ENCODE data around the gene SAPCD2. TPM values are rescaled to one million over a fixed set of nuclear protein-coding genes. Genes with fewer than 3 reads are reported as not detected.

SAPCD2 gene
- total RNA-seq, 3 donors from 2014 or later = 2.7 to 11.2 (median 6.0) TPM

GRCh38 chr9:137076636-137077009 is 6.3 kb upstream of the SAPCD2 start:
- no peak overlapping the region for H3K4me3 ChIP-seq
- DNase-seq = no peak
- H3K36me3 ChIP-seq (ENCODE audit: low read depth) = no peaks in the 10 kb centered on the region
- peaks cover 21% of the 10 kb centered on the region for H3K4me1 ChIP-seq (ENCODE audit: low read depth)
- no peak for ATAC-seq
- intact Hi-C loops (cut with DNase I, micrococcal nuclease) = no loop called here
- TF ChIP-seq CTCF (IDR thresholded peaks at IDR 0.05) = no peak
- no peaks in the 10 kb centered on the region for H3K9me3 ChIP-seq

GRCh38 chr9:137075275-137075775 is 5.0 kb upstream of the SAPCD2 start:
- peaks cover 29% of the 10 kb centered on the region for H3K4me1 ChIP-seq (ENCODE audit: low read depth)
- no peak for TF ChIP-seq CTCF (IDR thresholded peaks at IDR 0.05)
- intact Hi-C loops (cut with DNase I, micrococcal nuclease) = no loop called here
- H3K9me3 ChIP-seq = no peaks in the 10 kb centered on the region
- no peak overlapping the region for H3K4me3 ChIP-seq
- DNase-seq (no peak), ATAC-seq (no peak)
- H3K36me3 ChIP-seq (ENCODE audit: low read depth) = no peaks in the 10 kb centered on the region

GRCh38 chr9:137074657-137075274 is 4.4 kb upstream of the SAPCD2 start:
- peak in 1 of 3 donors; percentile 61 for DNase-seq
- ATAC-seq = no peak
- Histone ChIP-seq H3K36me3 (ENCODE audit: low read depth) (no peaks in the 10 kb centered on the region), H3K9me3 (no peaks in the 10 kb centered on the region), H3K4me1 (ENCODE audit: low read depth) (peaks cover 29% of the 10 kb centered on the region), H3K4me3 (no peak overlapping the region)
- no peak for TF ChIP-seq CTCF (IDR thresholded peaks at IDR 0.05)
- intact Hi-C loops (cut with DNase I, micrococcal nuclease) = no loop called here

- ATAC-seq (no peak), DNase-seq (peak in 2 of 3 donors; percentile 52 to 59)
- intact Hi-C loops (cut with DNase I, micrococcal nuclease) = no loop called here
- Histone ChIP-seq H3K4me3 (no peak overlapping the region), H3K9me3 (no peaks in the 10 kb centered on the region), H3K4me1 (ENCODE audit: low read depth) (peaks cover 33% of the 10 kb centered on the region), H3K36me3 (ENCODE audit: low read depth) (no peaks in the 10 kb centered on the region)
- no peak for TF ChIP-seq CTCF (IDR thresholded peaks at IDR 0.05)
Measured at GRCh38 chr9:137073992-137074399, 3.6 kb upstream of the SAPCD2 start.

GRCh38 chr9:137071282-137071681 is 925 bp upstream of the SAPCD2 start:
- no peaks in the 10 kb centered on the region for H3K36me3 ChIP-seq (ENCODE audit: low read depth)
- DNase-seq = peak in 2 of 3 donors; percentile 39 to 45
- no peak overlapping the region for H3K4me3 ChIP-seq
- intact Hi-C loops (cut with DNase I, micrococcal nuclease) = no loop called here
- H3K9me3 ChIP-seq = no peaks in the 10 kb centered on the region
- TF ChIP-seq CTCF (IDR thresholded peaks at IDR 0.05) = no peak
- ATAC-seq = no peak
- H3K4me1 ChIP-seq (ENCODE audit: low read depth) = peaks cover 31% of the 10 kb centered on the region
